Pancreas (tissue), 10 donors: ENCODE data around the gene TTC8. TPM values are rescaled to one million over a fixed set of nuclear protein-coding genes. Genes with fewer than 3 reads are reported as not detected.
"Not testable (repeated sequence)": the region's sequence is repeated elsewhere in the genome, so short reads cannot be mapped to it uniquely, and the experiment has no call there.

Experiments used
- ATAC-seq, 4 donors: fragments of 200-7000 bp; cut with Tn5 transposase; one replicate each; pipeline versions ENCODE4 v1.8.0 to v1.9.1; 2020; ENCODE audit warnings: mild to moderate bottlenecking in 4 of 4, moderate library complexity in 4 of 4
- DNase-seq, 6 donors: peaks; one replicate each; pipeline ENCODE4 v3.0.0-alpha.2; 2020
- FAIRE-seq: peaks from 2 replicates; lab custom pipeline; 2012; peaks lifted over from hg19 to GRCh38; lab: Jason Lieb, UNC
- H3K27ac ChIP-seq, 4 donors: fragments of 200-600 bp; sonication (generic); 1 replicate in 3 of 4; 2 replicates in 1 of 4; pipeline versions ENCODE4 v1.5.0 to v1.8.0; 2020
- H3K27me3 ChIP-seq, 4 donors: fragments of 200-600 bp; one replicate each; pipeline ENCODE4 v1.8.0; 2021
- H3K36me3 ChIP-seq, 3 donors: fragments of 200-600 bp; sonication (generic) in 1 of 3; one replicate each; pipeline versions ENCODE4 v1.5.0 to v1.8.0; 2020 to 2021
- H3K4me1 ChIP-seq, 3 donors: fragments of 200-600 bp; one replicate each; pipeline ENCODE4 v1.8.0; 2021
- H3K4me3 ChIP-seq, 4 donors: fragments of 200-600 bp; sonication (generic) in 2 of 4; one replicate each; pipeline versions ENCODE4 v1.5.0 to v1.8.0; 2020 to 2021
- H3K9me3 ChIP-seq, 4 donors: fragments of 200-600 bp; one replicate each; pipeline ENCODE4 v1.8.0; 2021
- WGBS, 2 donors: extraction: QIAGEN DNeasy Blood & Tissue Kit; methylation state at CpG; one replicate each; pipeline ENCODE4 v1.1.7; 2013; 5-methylcytosine and 5-hydroxymethylcytosine counted together
- intact Hi-C, 3 donors: fragments of 100-400 bp; cut with DNase I; formaldehyde crosslinking; loops; one replicate each; pipeline versions ENCODE4 v1.11.1 to v1.14.2; 2022
- polyA plus RNA-seq, 2 donors: library from polyadenylated mRNA; stranded (reverse); fragments of 200-250 nt; gene quantifications; one replicate each; pipeline ENCODE4 v1.2.3, GENCODE V29; 2013
- total RNA-seq, 6 donors: library from RNA; stranded (reverse); fragmentation: NEBNext Ultra II Directional in 4 of 6; extraction: Animal tissue kit (Norgen Biotek cat#: 25700) in 4 of 6; gene quantifications; one replicate each; pipeline versions ENCODE4 v1.2.1 to v1.2.4, GENCODE V29; 2021 to 2023
- TF ChIP-seq, protein P1 (sequence below), 4 donors: fragments of 200-600 bp; sonication (generic) in 3 of 4; IDR thresholded peaks; one replicate each; pipeline versions ENCODE4 v1.5.0 to v1.8.0; 2021; ENCODE audit warnings: antibody characterized with exemption in 4 of 4
- donor health status: healthy with polysubstance abuse.
- donor health status: DM: no; HTN: no; CAD: no; lungs with moderate emphysema.
- donor health status: DM: no; HTN: no; CAD: no.
- donor health status: control.
- donor health status: control.
- donor health status: Bipolar disorder and iron deficiency.
- donor health status: DM: yes; HTN: yes; CAD: no.
- donor health status: DM: no; HTN: no; CAD: no.
- donor health status: DM: no; HTN: no; CAD: no.
- donor health status: DM: yes; HTN: yes; CAD: no.

TTC8 gene
- total and polyA plus RNA-seq, 8 donors: 5.9 to 35.9 (median 10.2) TPM

GRCh38 chr14:88804477-88804876 is 20.0 kb upstream of the TTC8 start:
- DNase-seq: no peak
- H3K4me1 ChIP-seq: no peaks in the 10 kb centered on the region
- H3K36me3 ChIP-seq: no peaks in the 10 kb centered on the region
- no peaks in the 10 kb centered on the region for H3K27me3 ChIP-seq
- 19 to 32% methylated on average over 1 of the region's 1 CpG for WGBS, 2 donors
- H3K4me3 ChIP-seq: no peak overlapping the region
- FAIRE-seq: no peak
- TF ChIP-seq, protein P1, sequence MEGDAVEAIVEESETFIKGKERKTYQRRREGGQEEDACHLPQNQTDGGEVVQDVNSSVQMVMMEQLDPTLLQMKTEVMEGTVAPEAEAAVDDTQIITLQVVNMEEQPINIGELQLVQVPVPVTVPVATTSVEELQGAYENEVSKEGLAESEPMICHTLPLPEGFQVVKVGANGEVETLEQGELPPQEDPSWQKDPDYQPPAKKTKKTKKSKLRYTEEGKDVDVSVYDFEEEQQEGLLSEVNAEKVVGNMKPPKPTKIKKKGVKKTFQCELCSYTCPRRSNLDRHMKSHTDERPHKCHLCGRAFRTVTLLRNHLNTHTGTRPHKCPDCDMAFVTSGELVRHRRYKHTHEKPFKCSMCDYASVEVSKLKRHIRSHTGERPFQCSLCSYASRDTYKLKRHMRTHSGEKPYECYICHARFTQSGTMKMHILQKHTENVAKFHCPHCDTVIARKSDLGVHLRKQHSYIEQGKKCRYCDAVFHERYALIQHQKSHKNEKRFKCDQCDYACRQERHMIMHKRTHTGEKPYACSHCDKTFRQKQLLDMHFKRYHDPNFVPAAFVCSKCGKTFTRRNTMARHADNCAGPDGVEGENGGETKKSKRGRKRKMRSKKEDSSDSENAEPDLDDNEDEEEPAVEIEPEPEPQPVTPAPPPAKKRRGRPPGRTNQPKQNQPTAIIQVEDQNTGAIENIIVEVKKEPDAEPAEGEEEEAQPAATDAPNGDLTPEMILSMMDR (IDR thresholded peaks at IDR 0.05): no peak
- intact Hi-C loops: no loop called here
- H3K9me3 ChIP-seq: no peaks in the 10 kb centered on the region
- no peak for ATAC-seq
- H3K27ac ChIP-seq: no peak overlapping the region

GRCh38 chr14:88808359-88808758 is 16.1 kb upstream of the TTC8 start:
- FAIRE-seq (no peak), ATAC-seq (no peak), DNase-seq (no peak)
- H3K27ac ChIP-seq: no peak overlapping the region
- intact Hi-C loops: no loop called here
- H3K9me3 ChIP-seq: no peaks in the 10 kb centered on the region
- H3K4me3 ChIP-seq: no peak overlapping the region
- H3K36me3 ChIP-seq: no peaks in the 10 kb centered on the region
- TF ChIP-seq, protein P1 (IDR thresholded peaks at IDR 0.05): no peak
- no peaks in the 10 kb centered on the region for H3K27me3 ChIP-seq
- no peaks in the 10 kb centered on the region for H3K4me1 ChIP-seq

- DNase-seq (no peak), ATAC-seq (no peak), FAIRE-seq (no peak)
- 94 to 97% methylated on average over 4 of the region's 4 CpGs for WGBS, 2 donors
- Histone ChIP-seq H3K9me3 (no peaks in the 10 kb centered on the region), H3K27ac (no peak overlapping the region), H3K27me3 (no peaks in the 10 kb centered on the region), H3K4me3 (no peak overlapping the region), H3K4me1 (no peaks in the 10 kb centered on the region), H3K36me3 (no peaks in the 10 kb centered on the region)
- TF ChIP-seq, protein P1 (IDR thresholded peaks at IDR 0.05): no peak
- intact Hi-C loops: no loop called here
Observed at GRCh38 chr14:88815980-88816379, 8.5 kb upstream of the TTC8 start.

DNA sequence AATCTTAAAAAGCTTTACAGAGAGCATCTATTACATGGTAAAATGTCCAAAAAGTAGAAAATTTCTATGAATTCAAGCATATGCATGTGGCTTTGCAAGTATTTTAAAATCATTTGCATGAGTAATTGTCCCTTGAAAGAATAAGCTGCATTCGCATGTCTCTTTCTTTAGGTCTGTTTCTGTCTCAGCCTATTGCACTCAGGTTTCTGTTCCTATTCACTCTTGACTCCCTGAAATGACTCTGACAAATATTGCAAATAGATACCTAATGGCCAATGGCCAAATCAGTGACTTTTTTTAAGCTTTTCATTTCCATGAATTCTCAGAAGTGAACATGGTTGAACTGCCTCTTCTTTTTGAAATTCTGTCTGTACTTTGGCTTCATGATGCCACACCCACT is 6.4 kb upstream of the TTC8 start:
- H3K9me3 ChIP-seq: no peaks in the 10 kb centered on the region
- intact Hi-C loops: no loop called here
- no peak overlapping the region for H3K27ac ChIP-seq
- no peaks in the 10 kb centered on the region for H3K36me3 ChIP-seq
- WGBS, 2 donors: 85 to 87% methylated on average over 1 of the region's 1 CpG
- TF ChIP-seq, protein P1 (IDR thresholded peaks at IDR 0.05): no peak
- H3K4me3 ChIP-seq: no peak overlapping the region
- H3K27me3 ChIP-seq: no peaks in the 10 kb centered on the region
- ATAC-seq (no peak), FAIRE-seq (no peak), DNase-seq (no peak)
- H3K4me1 ChIP-seq: no peaks in the 10 kb centered on the region

DNA sequence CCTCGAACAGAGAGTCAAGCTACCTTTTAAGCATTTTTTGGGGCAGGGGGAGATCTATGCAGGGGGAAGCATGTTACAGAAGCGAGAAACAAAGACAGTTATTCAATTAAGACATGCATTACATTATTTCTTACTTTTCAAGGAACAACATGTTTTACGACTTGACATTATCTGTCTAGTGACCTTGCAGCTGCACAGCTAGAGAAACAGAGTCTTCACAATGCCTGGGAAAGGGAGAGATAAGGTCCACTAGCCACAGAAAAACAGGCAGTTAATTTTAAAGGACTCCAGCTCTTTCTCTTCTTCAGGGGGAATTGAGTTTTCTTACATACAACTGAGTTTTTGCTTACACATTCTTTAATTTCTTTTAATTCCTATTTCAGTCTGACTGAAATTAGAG is 4.8 kb upstream of the TTC8 start:
- H3K4me3 ChIP-seq, H3K27me3 ChIP-seq, DNase-seq, ATAC-seq, H3K9me3 ChIP-seq, H3K27ac ChIP-seq, intact Hi-C loops, H3K36me3 ChIP-seq, H3K4me1 ChIP-seq, FAIRE-seq: not testable (repeated sequence)
- 42 to 54% methylated on average over 3 of the region's 3 CpGs for WGBS, 2 donors

- TF ChIP-seq, protein P1 (IDR thresholded peaks at IDR 0.05): no peak
- no peaks in the 10 kb centered on the region for H3K36me3 ChIP-seq
- no peak for DNase-seq
- no peaks in the 10 kb centered on the region for H3K27me3 ChIP-seq
- no peak for ATAC-seq
- H3K27ac ChIP-seq: no peak overlapping the region
- no peak for FAIRE-seq
- peaks cover 0 to 10% (median 0%) of the 10 kb centered on the region in 3 donors for H3K4me1 ChIP-seq
- no peaks in the 10 kb centered on the region for H3K9me3 ChIP-seq
- intact Hi-C loops: no loop called here
- 83 to 86% methylated on average over 2 of the region's 2 CpGs for WGBS, 2 donors
- H3K4me3 ChIP-seq: no peak overlapping the region
Observed at GRCh38 chr14:88821378-88821777, 3.1 kb upstream of the TTC8 start.
